Activated T-cell treated with anti-CD3 and anti-CD28 coated beads for 4 hours (primary cell): ENCODE data around the gene FCER2.

Experiments used
- DNase-seq: peaks from one replicate; pipeline ENCODE4 v3.0.0-alpha.2; 2020

FCER2 gene

GRCh38 chr19:7732045-7732444 is 30.1 kb upstream of the FCER2 start, which contains the start of gene CLEC4G:
Gene CLEC4G (minus strand): TSS chr19:7732110. CDS start chr19:7732102, 8 bp downstream.
- no peak for DNase-seq

- no peak for DNase-seq
These were observed 29.7 kb upstream of the FCER2 start for GRCh38 chr19:7731615-7732014.

- no peak for DNase-seq
These were observed 29.3 kb upstream of the FCER2 start for GRCh38 chr19:7731218-7731595.

GRCh38 chr19:7730286-7731217 is 28.6 kb upstream of the FCER2 start:
- DNase-seq, result no peak

- DNase-seq, result no peak
These were observed 27.9 kb upstream of the FCER2 start for GRCh38 chr19:7729831-7730285.

- no peak for DNase-seq
These were observed 27.3 kb upstream of the FCER2 start for GRCh38 chr19:7729211-7729610.

- no peak for DNase-seq
These were observed 23.9 kb upstream of the FCER2 start for GRCh38 chr19:7725791-7726190.

- DNase-seq, result no peak
These were observed 20.3 kb upstream of the FCER2 start for GRCh38 chr19:7722231-7722651.

GRCh38 chr19:7720351-7720750 is 18.4 kb upstream of the FCER2 start:
- no peak for DNase-seq

GRCh38 chr19:7718668-7719067 is 16.7 kb upstream of the FCER2 start:
- DNase-seq, result no peak

- DNase-seq, result no peak
These were observed 14.8 kb upstream of the FCER2 start for GRCh38 chr19:7716762-7717161.

- no peak for DNase-seq
These were observed 13.7 kb upstream of the FCER2 start for GRCh38 chr19:7715671-7716070.

GRCh38 chr19:7710616-7711015 is 8.7 kb upstream of the FCER2 start:
- DNase-seq, result no peak

GRCh38 chr19:7709932-7710460 is 8.1 kb upstream of the FCER2 start:
- DNase-seq, result no peak

GRCh38 chr19:7706955-7707456 is 5.1 kb upstream of the FCER2 start:
- no peak for DNase-seq

GRCh38 chr19:7706188-7706954 is 4.4 kb upstream of the FCER2 start:
- DNase-seq, result no peak

GRCh38 chr19:7705387-7706187 is 3.7 kb upstream of the FCER2 start:
- peak; percentile 64 for DNase-seq

GRCh38 chr19:7704280-7705060 is 2.5 kb upstream of the FCER2 start:
- no peak for DNase-seq

- no peak for DNase-seq
These were observed 1.4 kb upstream of the FCER2 start for GRCh38 chr19:7703332-7703731.

- DNase-seq, result no peak
These were observed 780 bp downstream of the FCER2 start for GRCh38 chr19:7701049-7701653.
